ENCODE results near the gene TENT5A.

TENT5A gene

GRCh38 chr6:81722506-81723223 lies 29.8 kb downstream of the TENT5A start:
- Histone ChIP-seq H3K9me3 (ENCODE audit: control insufficient read depth, low read length) (no peaks in the 10 kb centered on the region), H3K27ac (ENCODE audit: insufficient read depth, low read length, poor library complexity, severe bottlenecking) (no peak overlapping the region), H3K27me3 (replicated peaks; ENCODE audit: control insufficient read depth, insufficient read depth, low read length, poor library complexity, severe bottlenecking) (no peaks in the 10 kb centered on the region), H3K4me1 (ENCODE audit: control insufficient read depth, insufficient read depth, low read length, poor library complexity, severe bottlenecking) (no peaks in the 10 kb centered on the region), H3K4me3 (ENCODE audit: insufficient read depth, low read depth, low read length, poor library complexity, severe bottlenecking) (no peak overlapping the region), H3K36me3 (ENCODE audit: control insufficient read depth, insufficient read depth, low read length) (no peaks in the 10 kb centered on the region)
- DNase-seq: no peak

GRCh38 chr6:81720427-81720826 lies 32.1 kb downstream of the TENT5A start:
- DNase-seq: no peak
- H3K27me3 ChIP-seq (replicated peaks; ENCODE audit: control insufficient read depth, insufficient read depth, low read length, poor library complexity, severe bottlenecking): no peaks in the 10 kb centered on the region
- H3K9me3 ChIP-seq (ENCODE audit: control insufficient read depth, low read length): no peaks in the 10 kb centered on the region
- no peak overlapping the region for H3K4me3 ChIP-seq (ENCODE audit: insufficient read depth, low read depth, low read length, poor library complexity, severe bottlenecking)
- H3K4me1 ChIP-seq (ENCODE audit: control insufficient read depth, insufficient read depth, low read length, poor library complexity, severe bottlenecking): no peaks in the 10 kb centered on the region
- H3K36me3 ChIP-seq (ENCODE audit: control insufficient read depth, insufficient read depth, low read length): no peaks in the 10 kb centered on the region
- H3K27ac ChIP-seq (ENCODE audit: insufficient read depth, low read length, poor library complexity, severe bottlenecking): no peak overlapping the region

DNA sequence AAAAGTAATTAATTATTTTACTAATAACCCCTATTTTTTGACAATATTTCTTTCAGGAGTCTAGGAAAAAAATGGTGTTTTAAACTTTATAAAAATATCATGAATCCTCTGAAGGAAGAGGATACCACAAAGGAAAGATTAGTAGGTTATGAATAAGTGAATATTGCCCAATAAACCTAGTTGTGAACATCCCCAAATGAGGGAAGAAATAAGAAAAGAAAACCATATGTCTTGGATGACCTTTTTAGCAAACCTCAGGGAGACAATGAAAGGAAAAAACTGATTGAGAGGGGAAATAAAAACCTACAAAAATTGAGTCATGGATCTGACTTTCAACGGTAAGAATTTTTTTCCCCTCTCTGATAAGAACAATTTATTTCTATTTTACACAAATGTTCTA lies 34.4 kb downstream of the TENT5A start:
- no peak overlapping the region for H3K27ac ChIP-seq (ENCODE audit: insufficient read depth, low read length, poor library complexity, severe bottlenecking)
- H3K9me3 ChIP-seq (ENCODE audit: control insufficient read depth, low read length): no peaks in the 10 kb centered on the region
- H3K4me3 ChIP-seq (ENCODE audit: insufficient read depth, low read depth, low read length, poor library complexity, severe bottlenecking): no peak overlapping the region
- no peaks in the 10 kb centered on the region for H3K36me3 ChIP-seq (ENCODE audit: control insufficient read depth, insufficient read depth, low read length)
- H3K27me3 ChIP-seq (replicated peaks; ENCODE audit: control insufficient read depth, insufficient read depth, low read length, poor library complexity, severe bottlenecking): no peaks in the 10 kb centered on the region
- DNase-seq: no peak
- H3K4me1 ChIP-seq (ENCODE audit: control insufficient read depth, insufficient read depth, low read length, poor library complexity, severe bottlenecking): no peaks in the 10 kb centered on the region

- no peak overlapping the region for H3K27ac ChIP-seq (ENCODE audit: insufficient read depth, low read length, poor library complexity, severe bottlenecking)
- no peaks in the 10 kb centered on the region for H3K27me3 ChIP-seq (replicated peaks; ENCODE audit: control insufficient read depth, insufficient read depth, low read length, poor library complexity, severe bottlenecking)
Observed at GRCh38 chr6:81714684-81715083, 37.8 kb downstream of the TENT5A start.

DNA sequence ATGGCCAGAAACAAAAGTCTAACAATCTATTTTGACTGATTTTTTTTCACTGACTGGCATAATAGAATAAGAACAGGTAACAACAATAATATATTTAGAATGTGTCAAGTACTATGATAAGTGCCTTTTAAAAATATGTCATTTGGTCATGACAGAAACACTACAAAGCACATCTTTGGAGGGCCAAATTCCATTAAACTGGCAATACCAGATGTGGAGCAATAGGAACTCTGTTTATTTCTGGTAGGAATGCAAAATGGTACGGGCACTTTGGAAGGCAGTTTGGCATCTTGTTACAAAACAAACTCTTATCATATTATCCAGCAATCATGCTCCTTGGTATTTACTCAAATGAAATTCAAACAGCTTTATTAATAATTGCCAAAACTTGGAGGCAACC lies 39.3 kb downstream of the TENT5A start:
- no peaks in the 10 kb centered on the region for H3K4me1 ChIP-seq (ENCODE audit: control insufficient read depth, insufficient read depth, low read length, poor library complexity, severe bottlenecking)
- no peaks in the 10 kb centered on the region for H3K9me3 ChIP-seq (ENCODE audit: control insufficient read depth, low read length)
- no peak overlapping the region for H3K27ac ChIP-seq (ENCODE audit: insufficient read depth, low read length, poor library complexity, severe bottlenecking)
- no peak overlapping the region for H3K4me3 ChIP-seq (ENCODE audit: insufficient read depth, low read depth, low read length, poor library complexity, severe bottlenecking)
- no peak for DNase-seq
- no peaks in the 10 kb centered on the region for H3K36me3 ChIP-seq (ENCODE audit: control insufficient read depth, insufficient read depth, low read length)
- no peaks in the 10 kb centered on the region for H3K27me3 ChIP-seq (replicated peaks; ENCODE audit: control insufficient read depth, insufficient read depth, low read length, poor library complexity, severe bottlenecking)

More at GRCh38 chr6:81714684-81715083, 37.8 kb downstream of the TENT5A start:
- no peak for DNase-seq
- Histone ChIP-seq H3K4me1 (ENCODE audit: control insufficient read depth, insufficient read depth, low read length, poor library complexity, severe bottlenecking) (no peaks in the 10 kb centered on the region), H3K4me3 (ENCODE audit: insufficient read depth, low read depth, low read length, poor library complexity, severe bottlenecking) (no peak overlapping the region), H3K9me3 (ENCODE audit: control insufficient read depth, low read length) (no peaks in the 10 kb centered on the region), H3K36me3 (ENCODE audit: control insufficient read depth, insufficient read depth, low read length) (no peaks in the 10 kb centered on the region)

DNA sequence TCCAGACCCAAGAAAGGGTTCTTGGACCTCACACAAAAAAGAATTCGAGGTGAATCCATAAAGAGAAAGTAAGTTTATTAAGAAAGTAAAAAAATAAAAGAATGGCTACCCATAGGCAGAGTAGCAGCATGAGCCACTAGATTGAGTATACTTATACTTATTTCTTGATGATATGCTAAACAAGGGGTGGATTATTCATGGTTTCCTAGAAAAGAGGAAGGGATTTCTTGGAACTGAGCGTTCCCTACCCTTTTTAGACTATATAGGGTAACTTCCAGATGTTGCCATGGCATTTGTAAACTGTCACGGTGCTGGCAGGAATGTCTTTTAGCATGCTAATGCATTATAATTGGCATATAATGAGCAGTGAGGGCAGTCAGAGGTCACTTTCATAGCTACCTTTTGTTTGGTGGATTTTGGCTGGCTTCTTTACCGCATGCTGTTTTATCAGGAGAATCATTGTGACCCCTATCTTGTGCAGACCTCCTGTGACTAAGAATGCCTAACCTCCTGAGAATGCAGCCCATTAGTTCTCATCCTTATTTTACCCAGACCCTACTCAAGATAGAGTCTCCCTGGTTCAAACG lies 44.3 kb downstream of the TENT5A start:
- Histone ChIP-seq H3K36me3 (ENCODE audit: control insufficient read depth, insufficient read depth, low read length) (no peaks in the 10 kb centered on the region), H3K4me1 (ENCODE audit: control insufficient read depth, insufficient read depth, low read length, poor library complexity, severe bottlenecking) (no peaks in the 10 kb centered on the region), H3K27me3 (replicated peaks; ENCODE audit: control insufficient read depth, insufficient read depth, low read length, poor library complexity, severe bottlenecking) (no peaks in the 10 kb centered on the region), H3K27ac (ENCODE audit: insufficient read depth, low read length, poor library complexity, severe bottlenecking) (no peak overlapping the region), H3K9me3 (ENCODE audit: control insufficient read depth, low read length) (no peaks in the 10 kb centered on the region), H3K4me3 (ENCODE audit: insufficient read depth, low read depth, low read length, poor library complexity, severe bottlenecking) (no peak overlapping the region)
- DNase-seq: no peak

DNA sequence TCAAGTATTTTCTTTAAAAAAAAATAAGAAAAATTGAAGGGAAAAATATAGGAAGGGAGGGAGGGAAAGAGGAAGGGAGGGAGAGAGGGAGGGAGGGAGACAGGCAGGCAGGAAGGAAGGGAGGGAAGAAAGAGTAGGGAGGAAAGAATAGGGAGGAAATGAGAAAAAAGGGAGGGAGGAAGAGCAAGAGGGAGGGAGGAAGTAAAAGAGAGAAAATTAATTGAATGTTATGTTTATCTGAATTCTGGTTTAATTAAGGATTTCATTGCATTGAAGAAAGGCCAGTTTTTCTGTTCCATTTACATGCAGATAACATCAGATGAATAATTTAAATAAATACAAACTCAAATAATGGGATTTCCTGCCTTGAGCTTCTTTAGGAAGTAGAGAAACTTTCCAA lies 47.8 kb downstream of the TENT5A start:
- no peaks in the 10 kb centered on the region for H3K9me3 ChIP-seq (ENCODE audit: control insufficient read depth, low read length)
- H3K27me3 ChIP-seq (replicated peaks; ENCODE audit: control insufficient read depth, insufficient read depth, low read length, poor library complexity, severe bottlenecking): no peaks in the 10 kb centered on the region
- H3K27ac ChIP-seq (ENCODE audit: insufficient read depth, low read length, poor library complexity, severe bottlenecking): no peak overlapping the region
- H3K4me1 ChIP-seq (ENCODE audit: control insufficient read depth, insufficient read depth, low read length, poor library complexity, severe bottlenecking): no peaks in the 10 kb centered on the region
- no peaks in the 10 kb centered on the region for H3K36me3 ChIP-seq (ENCODE audit: control insufficient read depth, insufficient read depth, low read length)
- H3K4me3 ChIP-seq (ENCODE audit: insufficient read depth, low read depth, low read length, poor library complexity, severe bottlenecking): no peak overlapping the region
- DNase-seq: no peak

- no peak overlapping the region for H3K27ac ChIP-seq (ENCODE audit: insufficient read depth, low read length, poor library complexity, severe bottlenecking)
- H3K9me3 ChIP-seq (ENCODE audit: control insufficient read depth, low read length): no peaks in the 10 kb centered on the region
- H3K4me1 ChIP-seq (ENCODE audit: control insufficient read depth, insufficient read depth, low read length, poor library complexity, severe bottlenecking): no peaks in the 10 kb centered on the region
- H3K27me3 ChIP-seq (replicated peaks; ENCODE audit: control insufficient read depth, insufficient read depth, low read length, poor library complexity, severe bottlenecking): no peaks in the 10 kb centered on the region
- H3K4me3 ChIP-seq (ENCODE audit: insufficient read depth, low read depth, low read length, poor library complexity, severe bottlenecking): no peak overlapping the region
- DNase-seq: no peak
- H3K36me3 ChIP-seq (ENCODE audit: control insufficient read depth, insufficient read depth, low read length): no peaks in the 10 kb centered on the region
Observed at GRCh38 chr6:81700414-81700813, 52.1 kb downstream of the TENT5A start.

GRCh38 chr6:81697559-81697958 lies 54.9 kb downstream of the TENT5A start:
- H3K9me3 ChIP-seq (ENCODE audit: control insufficient read depth, low read length): no peaks in the 10 kb centered on the region
- H3K4me3 ChIP-seq (ENCODE audit: insufficient read depth, low read depth, low read length, poor library complexity, severe bottlenecking): no peak overlapping the region
- H3K36me3 ChIP-seq (ENCODE audit: control insufficient read depth, insufficient read depth, low read length): no peaks in the 10 kb centered on the region
- H3K27ac ChIP-seq (ENCODE audit: insufficient read depth, low read length, poor library complexity, severe bottlenecking): no peak overlapping the region
- no peaks in the 10 kb centered on the region for H3K27me3 ChIP-seq (replicated peaks; ENCODE audit: control insufficient read depth, insufficient read depth, low read length, poor library complexity, severe bottlenecking)
- no peak for DNase-seq
- no peaks in the 10 kb centered on the region for H3K4me1 ChIP-seq (ENCODE audit: control insufficient read depth, insufficient read depth, low read length, poor library complexity, severe bottlenecking)

- Histone ChIP-seq H3K27ac (ENCODE audit: insufficient read depth, low read length, poor library complexity, severe bottlenecking) (no peak overlapping the region), H3K4me1 (ENCODE audit: control insufficient read depth, insufficient read depth, low read length, poor library complexity, severe bottlenecking) (no peaks in the 10 kb centered on the region), H3K36me3 (ENCODE audit: control insufficient read depth, insufficient read depth, low read length) (no peaks in the 10 kb centered on the region), H3K4me3 (ENCODE audit: insufficient read depth, low read depth, low read length, poor library complexity, severe bottlenecking) (no peak overlapping the region), H3K27me3 (replicated peaks; ENCODE audit: control insufficient read depth, insufficient read depth, low read length, poor library complexity, severe bottlenecking) (no peaks in the 10 kb centered on the region), H3K9me3 (ENCODE audit: control insufficient read depth, low read length) (no peaks in the 10 kb centered on the region)
- no peak for DNase-seq
Observed at GRCh38 chr6:81696524-81696923, 56.0 kb downstream of the TENT5A start.
